Tibial nerve (tissue), 4 donors: Measurements from ENCODE around the gene GSC. TPM values are rescaled to one million over a fixed set of nuclear protein-coding genes. Genes with fewer than 3 reads are reported as not detected.

Source experiments
- DNase-seq, 2 donors: peaks; one replicate each; pipeline ENCODE4 v3.0.0-alpha.2; 2019; ENCODE audit warnings: low spot score in 2 of 2
- H3K27ac ChIP-seq, 4 donors: fragments of 200-600 bp; sonication (generic) in 3 of 4; one replicate each; pipeline ENCODE4 v1.5.1; 2017 to 2019; ENCODE audit warnings: mild to moderate bottlenecking in 1 of 4
- H3K27me3 ChIP-seq, 2 donors: fragments of 200-600 bp; sonication (generic) in 1 of 2; one replicate each; pipeline versions ENCODE4 v1.5.1 to v1.6.0; 2017 to 2019
- H3K36me3 ChIP-seq, 3 donors: fragments of 200-600 bp; sonication (generic); one replicate each; pipeline ENCODE4 v1.5.1; 2018 to 2019
- H3K4me1 ChIP-seq, 4 donors: fragments of 200-600 bp; sonication (generic) in 3 of 4; one replicate each; pipeline ENCODE4 v1.5.1; 2017 to 2019
- H3K4me3 ChIP-seq, 4 donors: fragments of 200-600 bp; sonication (generic) in 3 of 4; one replicate each; pipeline ENCODE4 v1.5.1; 2017 to 2019; ENCODE audit warnings: mild to moderate bottlenecking in 1 of 4, moderate library complexity in 1 of 4
- H3K9me3 ChIP-seq, 4 donors: fragments of 200-600 bp; sonication (generic) in 3 of 4; one replicate each; pipeline ENCODE4 v1.5.1; 2017 to 2019
- EP300 ChIP-seq, 2 donors: sonication (generic); formaldehyde crosslinking; IDR thresholded peaks; one replicate each; pipeline ENCODE4 v1.6.1; 2017; ENCODE audit warnings: antibody characterized with exemption in 2 of 2, mild to moderate bottlenecking in 1 of 2
- POLR2A ChIP-seq, 2 donors: fragments of 450-650 bp; IDR thresholded peaks; one replicate each; pipeline ENCODE4 v1.6.1; 2017; ENCODE audit warnings: antibody characterized with exemption in 2 of 2, mild to moderate bottlenecking in 2 of 2, moderate library complexity in 2 of 2
- WGBS, 2 donors: methylation state at CpG; one replicate each; pipeline ENCODE4 v1.1.5; 2018; 5-methylcytosine and 5-hydroxymethylcytosine counted together
- total RNA-seq, 4 donors: library from RNA; depleted of rRNA; stranded (reverse); fragments of >200 nt; gene quantifications; one replicate each; pipeline ENCODE4 v1.1.0, GENCODE V29; 2016
- TF ChIP-seq, protein P1 (sequence below), 5 experiments: fragments of 200-600 bp in 3 of 5; fragments of 450-650 bp in 2 of 5; sonication (generic) in 3 of 5; IDR thresholded peaks; one replicate each; pipeline ENCODE4 v1.5.1; 2016 to 2019; ENCODE audit warnings: antibody characterized with exemption in 5 of 5, mild to moderate bottlenecking in 3 of 5, moderate library complexity in 2 of 5

The GSC gene
- total RNA-seq, 4 donors from 2014 or later: 0.44 to 13.1 (median 2.2) TPM

GRCh38 chr14:94797887-94798286 is 28.0 kb upstream of the GSC start:
- 63 to 65% methylated on average over 2 of the region's 2 CpGs for WGBS, 2 donors
- no peaks in the 10 kb centered on the region for H3K9me3 ChIP-seq
- no peaks in the 10 kb centered on the region for H3K36me3 ChIP-seq
- no peak overlapping the region for H3K27ac ChIP-seq
- H3K4me3 ChIP-seq: no peak overlapping the region
- no peak for DNase-seq
- TF ChIP-seq, protein P1, sequence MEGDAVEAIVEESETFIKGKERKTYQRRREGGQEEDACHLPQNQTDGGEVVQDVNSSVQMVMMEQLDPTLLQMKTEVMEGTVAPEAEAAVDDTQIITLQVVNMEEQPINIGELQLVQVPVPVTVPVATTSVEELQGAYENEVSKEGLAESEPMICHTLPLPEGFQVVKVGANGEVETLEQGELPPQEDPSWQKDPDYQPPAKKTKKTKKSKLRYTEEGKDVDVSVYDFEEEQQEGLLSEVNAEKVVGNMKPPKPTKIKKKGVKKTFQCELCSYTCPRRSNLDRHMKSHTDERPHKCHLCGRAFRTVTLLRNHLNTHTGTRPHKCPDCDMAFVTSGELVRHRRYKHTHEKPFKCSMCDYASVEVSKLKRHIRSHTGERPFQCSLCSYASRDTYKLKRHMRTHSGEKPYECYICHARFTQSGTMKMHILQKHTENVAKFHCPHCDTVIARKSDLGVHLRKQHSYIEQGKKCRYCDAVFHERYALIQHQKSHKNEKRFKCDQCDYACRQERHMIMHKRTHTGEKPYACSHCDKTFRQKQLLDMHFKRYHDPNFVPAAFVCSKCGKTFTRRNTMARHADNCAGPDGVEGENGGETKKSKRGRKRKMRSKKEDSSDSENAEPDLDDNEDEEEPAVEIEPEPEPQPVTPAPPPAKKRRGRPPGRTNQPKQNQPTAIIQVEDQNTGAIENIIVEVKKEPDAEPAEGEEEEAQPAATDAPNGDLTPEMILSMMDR (IDR thresholded peaks at IDR 0.05): no peak
- TF ChIP-seq EP300 (IDR thresholded peaks at IDR 0.05): no peak
- no peak for TF ChIP-seq POLR2A (IDR thresholded peaks at IDR 0.05)
- no peaks in the 10 kb centered on the region for H3K4me1 ChIP-seq
- no peaks in the 10 kb centered on the region for H3K27me3 ChIP-seq

GRCh38 chr14:94796278-94796677 is 26.4 kb upstream of the GSC start:
- H3K4me3 ChIP-seq: no peak overlapping the region
- TF ChIP-seq POLR2A (IDR thresholded peaks at IDR 0.05) (no peak), EP300 (IDR thresholded peaks at IDR 0.05) (no peak)
- TF ChIP-seq, protein P1 (IDR thresholded peaks at IDR 0.05): no peak
- no peak for DNase-seq
- H3K9me3 ChIP-seq: no peaks in the 10 kb centered on the region
- H3K27me3 ChIP-seq: no peaks in the 10 kb centered on the region
- no peaks in the 10 kb centered on the region for H3K4me1 ChIP-seq
- no peak overlapping the region for H3K27ac ChIP-seq
- H3K36me3 ChIP-seq: no peaks in the 10 kb centered on the region

DNA sequence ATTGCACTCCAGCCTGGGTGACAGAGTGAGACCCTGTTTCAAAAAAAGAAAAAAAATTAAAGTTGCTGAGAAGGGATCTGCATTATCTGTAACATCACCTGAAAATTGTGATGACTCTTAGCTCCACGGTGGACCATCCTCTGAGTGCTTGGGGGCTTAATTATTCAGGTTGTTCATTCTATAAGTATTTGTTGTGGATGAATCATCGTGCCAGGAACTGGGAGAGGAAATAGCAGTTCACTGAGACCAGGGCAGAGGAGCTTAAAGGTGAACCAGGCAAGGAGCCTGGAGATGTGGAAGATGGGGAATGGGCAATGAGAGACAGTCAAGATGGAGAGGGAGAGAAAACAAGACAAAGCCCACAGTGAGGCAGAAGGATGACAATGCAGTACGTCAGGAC is 25.5 kb upstream of the GSC start:
- TF ChIP-seq, protein P1 (IDR thresholded peaks at IDR 0.05): no peak
- TF ChIP-seq EP300 (IDR thresholded peaks at IDR 0.05) (no peak), POLR2A (IDR thresholded peaks at IDR 0.05) (no peak)
- no peaks in the 10 kb centered on the region for H3K36me3 ChIP-seq
- H3K4me3 ChIP-seq: no peak overlapping the region
- H3K4me1 ChIP-seq: no peaks in the 10 kb centered on the region
- H3K27ac ChIP-seq: no peak overlapping the region
- DNase-seq: no peak
- no peaks in the 10 kb centered on the region for H3K9me3 ChIP-seq
- peaks cover 0 to 5% of the 10 kb centered on the region in 2 donors for H3K27me3 ChIP-seq
- 77 to 90% methylated on average over 3 of the region's 3 CpGs for WGBS, 2 donors

GRCh38 chr14:94793901-94794300 is 24.0 kb upstream of the GSC start:
- no peaks in the 10 kb centered on the region for H3K4me1 ChIP-seq
- no peaks in the 10 kb centered on the region for H3K9me3 ChIP-seq
- H3K36me3 ChIP-seq: no peaks in the 10 kb centered on the region
- H3K27ac ChIP-seq: no peak overlapping the region
- peaks cover 0 to 10% of the 10 kb centered on the region in 2 donors for H3K27me3 ChIP-seq
- whole genome bisulfite sequencing, 2 donors: 93 to 95% methylated on average over 7 of the region's 7 CpGs
- no peak for TF ChIP-seq POLR2A (IDR thresholded peaks at IDR 0.05)
- TF ChIP-seq, protein P1 (IDR thresholded peaks at IDR 0.05): no peak
- no peak for TF ChIP-seq EP300 (IDR thresholded peaks at IDR 0.05)
- no peak overlapping the region for H3K4me3 ChIP-seq
- DNase-seq: no peak

DNA sequence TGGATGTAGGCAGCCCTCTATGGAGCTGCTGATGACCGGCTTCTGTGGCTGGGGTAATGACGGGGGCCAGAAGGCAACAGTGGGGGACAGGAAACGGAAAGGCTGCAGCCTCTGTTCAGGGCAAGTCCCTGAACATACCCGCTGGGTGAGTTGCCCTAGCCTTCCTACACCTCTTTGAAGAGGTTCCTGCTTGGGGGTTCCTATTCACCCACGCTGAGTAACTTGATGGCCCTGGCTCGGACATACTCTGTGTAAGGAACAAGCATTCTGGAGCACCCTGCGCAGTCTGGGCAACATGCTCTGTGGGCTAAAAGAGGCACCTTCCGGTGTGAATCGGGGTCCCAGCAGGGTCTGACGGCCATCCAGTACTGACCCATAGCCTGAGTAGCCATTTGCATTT is 17.7 kb upstream of the GSC start:
- WGBS, 2 donors: 84% methylated on average over 9 to 10 of the region's 10 CpGs
- H3K27me3 ChIP-seq: peaks cover 0 to 10% of the 10 kb centered on the region in 2 donors
- H3K9me3 ChIP-seq: no peaks in the 10 kb centered on the region
- no peaks in the 10 kb centered on the region for H3K36me3 ChIP-seq
- no peak overlapping the region for H3K27ac ChIP-seq
- TF ChIP-seq, protein P1 (IDR thresholded peaks at IDR 0.05): no peak
- TF ChIP-seq EP300 (IDR thresholded peaks at IDR 0.05): no peak
- no peak for TF ChIP-seq POLR2A (IDR thresholded peaks at IDR 0.05)
- no peaks in the 10 kb centered on the region for H3K4me1 ChIP-seq
- no peak for DNase-seq
- H3K4me3 ChIP-seq: no peak overlapping the region
